ENCODE data around the gene ARID1B.

Gene ARID1B

GRCh38 chr6:156767603-156768467, 9.3 kb upstream of the ARID1B start:
- TF ChIP-seq FOXP2 (optimal IDR thresholded peaks at IDR 0.05; ENCODE audit: borderline replicate concordance, extremely low read depth, extremely low read length, insufficient read depth) (no peak), POLR2AphosphoS5 (IDR thresholded peaks at IDR 0.05; ENCODE audit: low read depth, low read length) (no peak), TAF1 (IDR thresholded peaks at IDR 0.05; ENCODE audit: borderline replicate concordance, insufficient read depth, low read length) (no peak), REST (IDR thresholded peaks at IDR 0.05; ENCODE audit: insufficient read depth in 1 of 2, low read depth in 2 of 2, low read length in 2 of 2) (no peak), SIN3A (IDR thresholded peaks at IDR 0.05; ENCODE audit: borderline replicate concordance, insufficient read depth, low read length) (no peak)

GRCh38 chr6:156771047-156771446, 6.1 kb upstream of the ARID1B start:
- TF ChIP-seq TAF1 (IDR thresholded peaks at IDR 0.05; ENCODE audit: borderline replicate concordance, insufficient read depth, low read length) (no peak), POLR2AphosphoS5 (IDR thresholded peaks at IDR 0.05; ENCODE audit: low read depth, low read length) (no peak), FOXP2 (optimal IDR thresholded peaks at IDR 0.05; ENCODE audit: borderline replicate concordance, extremely low read depth, extremely low read length, insufficient read depth) (no peak), SIN3A (IDR thresholded peaks at IDR 0.05; ENCODE audit: borderline replicate concordance, insufficient read depth, low read length) (no peak), REST (IDR thresholded peaks at IDR 0.05; ENCODE audit: insufficient read depth in 1 of 2, low read depth in 2 of 2, low read length in 2 of 2) (no peak)

- TF ChIP-seq REST (IDR thresholded peaks at IDR 0.05; ENCODE audit: insufficient read depth in 1 of 2, low read depth in 2 of 2, low read length in 2 of 2) (no peak), SIN3A (IDR thresholded peaks at IDR 0.05; ENCODE audit: borderline replicate concordance, insufficient read depth, low read length) (no peak), FOXP2 (optimal IDR thresholded peaks at IDR 0.05; ENCODE audit: borderline replicate concordance, extremely low read depth, extremely low read length, insufficient read depth) (no peak), POLR2AphosphoS5 (IDR thresholded peaks at IDR 0.05; ENCODE audit: low read depth, low read length) (no peak)
Observed at GRCh38 chr6:156771761-156772160, 5.4 kb upstream of the ARID1B start.

GRCh38 chr6:156773476-156773875, 3.7 kb upstream of the ARID1B start:
- TF ChIP-seq SIN3A (IDR thresholded peaks at IDR 0.05; ENCODE audit: borderline replicate concordance, insufficient read depth, low read length), result no peak
- no peak for TF ChIP-seq REST (IDR thresholded peaks at IDR 0.05; ENCODE audit: insufficient read depth in 1 of 2, low read depth in 2 of 2, low read length in 2 of 2)
- no peak for TF ChIP-seq FOXP2 (optimal IDR thresholded peaks at IDR 0.05; ENCODE audit: borderline replicate concordance, extremely low read depth, extremely low read length, insufficient read depth)
- no peak for TF ChIP-seq POLR2AphosphoS5 (IDR thresholded peaks at IDR 0.05; ENCODE audit: low read depth, low read length)
- TF ChIP-seq TAF1 (IDR thresholded peaks at IDR 0.05; ENCODE audit: borderline replicate concordance, insufficient read depth, low read length), result no peak
